Amniotic epithelial cell (primary cell): ENCODE results near the gene RCOR1.
A peak's percentile ranks its signal among the peaks of the same experiment; 100 is the strongest.

Experiments used
- DNase-seq: peaks from one replicate; pipeline ENCODE4 v3.0.0-alpha.2; 2010; ENCODE audit warnings: low read depth

The RCOR1 gene

DNA sequence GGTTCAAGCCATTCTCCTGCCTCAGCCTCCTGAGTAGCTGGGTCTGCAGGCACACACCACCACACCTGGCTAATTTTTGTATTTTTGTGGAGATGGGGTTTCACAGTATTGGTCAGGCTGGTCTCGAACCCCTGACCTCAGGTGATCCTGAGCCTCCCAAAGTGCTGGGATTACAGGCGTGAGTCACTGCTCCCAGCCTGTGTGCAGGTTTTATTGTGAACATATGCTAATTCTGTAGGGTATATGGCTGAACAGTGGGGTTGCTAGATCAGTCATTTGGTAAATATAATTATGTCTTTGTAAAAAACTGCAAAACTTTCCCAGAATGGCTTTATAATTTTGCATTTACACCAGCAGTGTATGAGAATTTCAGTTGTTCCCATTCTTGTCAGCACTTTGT, 85.9 kb downstream of the RCOR1 start:
- DNase-seq: no peak

DNA sequence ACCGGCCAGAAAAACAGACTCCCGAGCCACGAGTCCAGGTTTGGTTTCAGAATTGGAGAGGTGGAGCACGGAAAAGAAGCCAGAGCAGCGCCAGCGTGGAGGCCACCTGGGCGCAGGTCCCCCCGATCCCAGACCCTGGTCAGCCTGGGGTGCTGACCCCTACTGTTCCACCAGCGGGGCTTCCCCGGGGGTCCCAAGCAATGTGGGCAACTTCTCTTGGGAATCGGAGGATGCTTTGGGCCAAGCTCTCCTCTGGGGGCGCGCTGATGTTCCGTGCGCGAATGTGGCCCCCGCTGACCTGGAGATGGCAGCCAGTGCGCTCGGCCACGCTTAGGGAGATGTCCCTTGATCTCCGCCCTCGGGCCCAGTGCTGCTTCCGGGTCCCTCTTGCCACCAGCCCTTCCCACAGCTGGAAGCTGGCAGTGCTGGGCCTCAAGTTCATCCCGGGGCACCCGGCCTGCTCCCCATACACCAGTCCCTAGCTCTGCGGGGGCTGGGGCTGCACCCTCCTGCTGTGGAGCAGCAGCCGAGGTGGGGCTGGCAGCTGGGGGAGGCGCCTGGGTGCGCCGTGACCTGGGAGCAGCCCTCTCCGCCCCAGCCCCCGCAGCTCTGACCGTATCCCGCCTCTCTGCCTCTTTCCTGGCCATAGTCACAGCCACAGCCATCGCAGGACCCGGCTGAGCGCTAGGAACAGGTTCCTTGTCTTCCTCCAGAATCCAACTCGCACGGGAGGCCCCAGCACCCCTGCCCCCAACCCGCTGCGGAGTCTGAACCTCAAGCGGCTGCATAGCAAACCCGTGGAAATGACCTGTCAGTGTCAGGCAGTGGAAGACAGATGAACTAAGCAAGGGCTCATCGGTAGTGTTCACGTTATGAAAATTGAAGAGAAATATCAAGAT, 91.2 kb downstream of the RCOR1 start:
- peak; percentile 19 for DNase-seq

DNA sequence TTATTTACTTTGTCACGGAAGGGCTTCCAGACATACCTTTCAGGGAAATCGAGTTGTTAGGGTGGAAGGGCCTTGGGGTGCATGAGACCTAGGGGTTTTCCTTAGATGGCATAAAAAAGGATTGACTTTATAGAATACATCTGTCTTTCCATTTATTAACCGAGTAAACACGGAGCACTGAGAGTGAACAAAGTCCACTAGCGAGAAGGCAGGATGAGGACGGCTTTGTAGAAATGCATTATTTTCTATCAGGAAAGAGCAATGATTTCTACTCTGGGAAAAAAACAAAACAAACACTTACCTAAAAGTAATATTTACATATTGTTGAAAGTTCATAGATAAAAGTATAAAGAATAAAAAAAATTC, 91.8 kb downstream of the RCOR1 start:
- DNase-seq: no peak

DNA sequence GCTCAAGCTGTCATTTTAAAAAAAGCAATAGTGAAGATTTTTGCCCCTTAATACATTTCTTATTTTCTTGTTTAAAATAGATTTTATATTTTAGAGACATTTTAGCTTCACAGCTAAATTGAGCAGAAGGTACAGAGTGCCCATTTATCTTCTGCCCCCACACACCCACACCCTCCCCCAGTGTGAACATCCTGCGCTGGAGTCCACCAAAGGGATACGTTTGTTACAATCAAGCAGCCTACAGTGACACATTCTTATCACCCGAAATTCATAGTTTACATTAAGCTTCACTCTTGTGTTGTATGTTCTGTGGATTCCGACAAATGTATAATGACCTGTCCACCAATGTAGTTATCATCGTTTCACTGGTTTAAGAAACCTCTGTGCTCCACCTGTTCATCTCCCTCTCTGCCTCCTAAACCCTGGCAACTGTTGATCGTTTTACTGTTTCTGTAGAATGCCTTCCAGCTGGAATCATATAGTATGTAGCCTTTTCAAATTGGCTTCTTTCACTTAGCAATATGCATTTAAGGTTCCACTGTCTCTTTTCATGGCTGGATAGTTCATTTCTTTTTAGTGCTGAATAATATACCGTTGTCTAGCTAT, 93.8 kb downstream of the RCOR1 start:
- no peak for DNase-seq

DNA sequence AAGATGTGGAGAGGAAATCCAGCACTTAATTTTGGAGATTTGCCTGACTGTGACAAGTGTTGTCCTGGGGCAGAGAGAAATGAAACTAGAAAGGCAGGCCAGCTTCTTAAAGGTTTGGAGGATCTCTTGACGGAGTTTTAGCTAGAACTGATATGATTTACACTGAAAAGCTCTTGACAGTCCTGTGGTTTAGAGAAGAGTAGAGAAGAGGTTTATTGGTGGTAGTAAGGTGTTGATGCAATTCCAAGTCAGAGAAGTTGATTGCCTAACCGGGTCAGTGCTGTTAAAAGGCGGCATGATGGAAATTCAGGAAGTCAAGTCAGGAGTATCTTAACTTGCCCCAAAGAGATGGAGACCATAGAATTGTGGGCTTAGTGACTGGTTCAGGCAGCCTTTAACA, 95.8 kb downstream of the RCOR1 start:
- DNase-seq: peak; percentile 75

DNA sequence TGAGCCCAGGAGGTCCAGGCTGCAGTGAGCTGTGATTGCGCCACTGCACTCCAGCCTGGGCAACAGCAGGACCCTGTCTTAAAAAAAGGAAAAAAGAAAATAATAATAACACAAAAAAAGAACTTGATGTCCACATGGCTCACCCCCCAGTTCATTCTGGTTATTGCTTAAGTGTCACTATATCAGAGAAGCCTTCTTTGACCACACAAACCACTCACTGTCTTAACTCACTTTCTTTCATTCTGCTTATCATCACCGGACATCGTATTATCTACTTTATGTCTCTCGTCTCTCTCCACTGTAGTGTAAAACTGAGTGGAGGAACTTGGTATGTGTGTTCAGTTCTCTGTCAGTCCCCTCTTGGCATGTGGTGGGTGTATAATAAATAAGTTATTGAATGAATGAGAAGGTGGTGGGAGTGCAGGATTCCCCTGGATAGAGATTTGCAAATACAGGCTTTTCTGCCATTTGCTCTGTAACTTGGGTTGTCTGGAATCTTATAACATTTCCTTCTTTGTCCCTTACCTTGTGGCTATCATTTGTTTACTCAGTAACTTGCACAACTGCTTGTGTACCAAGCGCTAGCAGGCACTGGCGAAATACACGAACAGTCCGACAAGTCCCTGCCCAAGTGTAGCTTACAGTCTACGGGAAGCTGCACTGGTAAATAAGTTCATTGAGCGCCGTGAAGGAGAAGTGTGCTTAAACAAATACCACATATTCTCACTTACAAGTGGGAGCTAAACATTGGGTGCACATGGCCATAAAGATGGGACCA, 98.2 kb downstream of the RCOR1 start:
- DNase-seq: peak; percentile 74

DNA sequence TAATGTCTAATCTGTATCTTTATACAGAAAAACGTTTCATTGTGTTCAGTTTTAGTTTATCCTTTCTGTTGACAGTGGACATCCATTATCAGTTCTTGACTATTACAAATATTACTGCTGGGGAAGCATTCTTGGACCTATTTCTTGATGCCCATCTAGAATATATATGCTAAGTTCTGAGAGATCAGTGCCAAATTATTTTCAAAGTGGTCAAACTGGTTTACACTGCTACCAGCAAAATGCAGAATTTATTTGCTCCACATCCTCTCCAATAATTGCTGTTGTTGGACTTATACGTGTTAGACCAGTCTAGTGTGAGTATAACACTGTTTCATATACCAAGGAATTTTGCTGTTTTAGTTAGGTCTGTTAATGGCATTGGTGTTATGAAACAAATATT, 99.3 kb downstream of the RCOR1 start:
- no peak for DNase-seq

DNA sequence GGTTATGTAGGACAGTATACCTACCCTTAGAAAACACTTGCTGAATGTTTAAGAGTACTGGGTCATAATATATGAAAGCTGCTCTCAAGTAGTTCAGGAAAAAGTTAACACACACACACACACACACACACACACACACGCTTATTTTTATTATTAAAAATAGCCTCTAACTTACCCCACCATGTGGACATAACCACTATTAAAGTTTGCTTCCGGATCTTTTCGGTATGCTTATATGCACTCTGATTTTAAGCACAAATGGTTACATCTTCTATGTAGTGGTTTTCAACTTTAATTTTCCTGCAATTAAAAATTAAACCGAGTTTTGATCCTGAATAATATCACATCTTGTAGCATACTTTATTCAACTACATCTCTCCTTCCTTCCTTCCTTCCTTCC, 99.9 kb downstream of the RCOR1 start:
- DNase-seq: no peak

DNA sequence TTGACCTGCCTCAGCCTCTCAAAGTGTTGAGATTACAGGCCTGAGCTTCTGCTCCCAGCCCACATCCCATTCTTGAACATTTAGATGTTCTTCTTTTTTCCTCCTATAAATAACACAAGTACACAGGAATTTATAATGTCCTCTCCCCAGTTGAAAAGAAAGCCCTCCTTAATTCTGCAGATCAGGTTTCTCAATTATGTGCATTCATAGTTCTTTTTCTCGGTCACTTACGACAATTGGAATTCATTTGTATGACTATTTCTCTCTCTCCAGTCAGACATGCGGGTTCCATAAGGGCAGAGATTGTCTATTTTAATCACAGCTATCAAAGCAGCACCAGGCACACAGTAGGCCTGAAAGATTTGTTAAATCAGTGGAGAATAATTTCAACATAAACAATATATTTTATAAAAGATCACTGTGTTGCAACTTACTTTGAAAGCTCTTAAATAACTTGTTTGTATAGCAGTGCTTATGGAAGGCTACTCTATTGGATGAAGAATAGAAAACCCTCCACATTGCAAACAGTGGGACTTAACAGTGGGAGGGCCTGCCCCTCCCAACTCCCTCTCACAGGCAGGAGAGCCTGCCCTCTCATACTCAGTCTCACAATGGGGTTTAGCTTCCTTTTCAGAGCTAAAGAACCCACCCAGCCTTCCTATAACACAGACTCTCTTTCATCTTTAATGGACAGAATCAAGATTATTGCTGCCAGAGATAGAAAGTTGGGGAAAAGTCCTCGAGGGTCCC, 100.7 kb downstream of the RCOR1 start:
- no peak for DNase-seq

DNA sequence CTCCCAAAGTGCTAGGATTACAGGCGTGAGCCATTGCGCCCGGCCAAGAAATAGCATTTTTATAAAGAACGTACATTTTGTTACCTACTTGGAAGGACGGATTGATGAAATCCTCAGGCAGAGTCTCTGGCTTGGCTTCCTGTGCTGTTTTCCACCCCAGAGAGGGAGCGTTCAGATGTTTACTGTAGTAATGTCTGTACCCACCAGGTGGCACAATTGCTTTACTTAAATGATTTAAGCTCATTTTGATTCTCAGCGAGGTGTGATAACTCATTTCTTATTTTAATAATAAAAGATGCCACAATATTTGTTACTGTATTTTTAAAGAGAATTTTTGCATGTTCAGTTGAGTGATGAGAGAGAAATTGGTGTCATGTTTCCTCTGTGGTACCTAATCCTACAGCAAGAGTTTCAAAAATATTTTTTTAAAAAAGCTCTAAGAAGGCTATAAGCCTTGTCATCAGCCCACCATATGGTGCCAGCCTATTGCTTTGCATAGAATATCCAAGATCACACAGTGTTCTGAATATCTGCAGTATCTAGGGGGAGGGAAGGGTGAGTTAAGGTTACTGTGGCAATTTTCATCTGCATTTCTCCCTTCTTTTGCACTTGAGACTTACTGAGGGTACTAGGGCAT, 102.2 kb downstream of the RCOR1 start:
- peak; percentile 69 for DNase-seq

DNA sequence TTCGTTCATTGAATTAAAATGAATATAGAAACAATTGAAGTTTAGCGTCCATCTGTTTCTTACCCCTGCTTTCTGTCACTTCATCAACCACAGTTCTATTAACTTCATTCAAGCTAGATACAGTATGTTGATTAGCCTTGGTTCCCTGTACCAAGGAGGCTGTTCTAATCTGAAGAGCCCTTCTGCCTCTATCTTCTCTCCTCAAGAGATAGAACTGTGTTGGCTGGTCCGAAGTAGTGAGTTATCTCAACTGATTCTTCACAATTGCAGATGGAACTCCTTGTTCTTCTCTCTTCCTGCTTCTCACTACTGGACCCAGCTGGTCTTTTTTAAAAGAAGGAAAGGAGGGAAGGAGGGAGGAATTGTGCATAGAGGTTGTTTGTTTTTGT, 102.7 kb downstream of the RCOR1 start:
- no peak for DNase-seq

DNA sequence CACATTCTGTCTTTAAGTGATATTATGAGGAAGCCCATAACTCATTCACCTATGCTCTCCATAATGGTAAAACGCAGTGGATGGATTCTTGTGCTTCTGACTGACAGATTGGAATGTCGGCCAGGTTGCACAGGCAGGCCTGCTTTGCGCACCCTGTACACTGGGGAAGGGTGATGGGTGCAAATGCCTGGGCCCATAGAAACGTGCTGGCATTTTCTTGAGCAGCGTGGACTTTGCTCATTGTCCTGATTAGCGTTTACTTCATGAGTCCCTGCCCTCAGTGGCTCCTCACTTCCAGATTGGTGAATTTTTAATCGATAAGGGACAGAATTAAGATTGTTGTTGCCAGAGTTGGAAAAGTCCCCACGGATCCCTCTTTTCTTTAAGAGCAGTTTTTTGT, 103.9 kb downstream of the RCOR1 start:
- no peak for DNase-seq

DNA sequence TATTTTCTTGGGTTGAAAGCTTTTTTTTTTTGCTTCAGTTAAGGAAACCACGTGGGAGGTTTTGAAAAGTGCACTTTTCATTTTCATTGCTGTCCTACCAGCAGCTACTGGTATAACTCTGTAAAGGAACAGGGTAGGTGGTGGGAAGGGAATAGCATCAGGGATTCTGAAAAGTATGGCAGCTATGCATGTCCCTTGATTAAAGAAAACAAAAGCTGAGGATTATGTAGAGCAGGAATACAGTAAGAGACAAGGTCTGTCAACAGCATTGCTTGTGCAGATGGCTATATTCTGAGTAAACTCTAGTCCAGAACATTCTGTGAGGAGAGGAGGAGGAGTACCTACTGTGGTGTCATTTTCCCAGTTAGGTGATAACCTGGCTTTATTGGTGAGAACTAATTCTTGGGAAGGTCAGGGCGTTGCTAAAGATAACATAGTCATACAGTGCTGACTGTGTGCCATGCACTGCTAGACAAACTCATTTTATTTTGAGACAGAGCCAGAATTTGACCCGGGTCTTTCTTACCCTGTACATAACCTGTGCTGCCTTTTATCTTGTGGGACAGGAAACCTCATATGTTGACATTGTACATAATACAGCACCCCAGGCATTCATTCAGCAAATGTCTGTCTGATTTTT, 104.5 kb downstream of the RCOR1 start:
- DNase-seq: peak; percentile 19

DNA sequence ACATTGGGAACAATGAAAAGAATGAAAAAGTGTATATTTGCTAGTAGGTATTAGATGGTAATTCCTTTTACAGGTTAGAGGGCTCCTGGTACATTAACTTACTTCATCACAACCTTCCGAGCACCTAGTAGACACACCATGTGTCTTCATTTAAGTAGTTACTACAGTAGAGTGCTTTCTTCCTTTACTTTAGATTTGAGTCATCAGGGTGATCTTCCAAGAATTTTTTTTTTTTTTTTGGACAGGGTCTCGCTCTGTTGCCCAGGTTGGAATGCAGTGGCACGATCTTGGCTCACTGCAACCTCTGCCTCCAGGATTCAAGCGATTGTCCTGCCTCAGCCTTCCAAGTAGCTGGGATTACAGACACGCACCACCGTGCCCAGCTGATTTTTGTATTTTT, 105.1 kb downstream of the RCOR1 start:
- no peak for DNase-seq

DNA sequence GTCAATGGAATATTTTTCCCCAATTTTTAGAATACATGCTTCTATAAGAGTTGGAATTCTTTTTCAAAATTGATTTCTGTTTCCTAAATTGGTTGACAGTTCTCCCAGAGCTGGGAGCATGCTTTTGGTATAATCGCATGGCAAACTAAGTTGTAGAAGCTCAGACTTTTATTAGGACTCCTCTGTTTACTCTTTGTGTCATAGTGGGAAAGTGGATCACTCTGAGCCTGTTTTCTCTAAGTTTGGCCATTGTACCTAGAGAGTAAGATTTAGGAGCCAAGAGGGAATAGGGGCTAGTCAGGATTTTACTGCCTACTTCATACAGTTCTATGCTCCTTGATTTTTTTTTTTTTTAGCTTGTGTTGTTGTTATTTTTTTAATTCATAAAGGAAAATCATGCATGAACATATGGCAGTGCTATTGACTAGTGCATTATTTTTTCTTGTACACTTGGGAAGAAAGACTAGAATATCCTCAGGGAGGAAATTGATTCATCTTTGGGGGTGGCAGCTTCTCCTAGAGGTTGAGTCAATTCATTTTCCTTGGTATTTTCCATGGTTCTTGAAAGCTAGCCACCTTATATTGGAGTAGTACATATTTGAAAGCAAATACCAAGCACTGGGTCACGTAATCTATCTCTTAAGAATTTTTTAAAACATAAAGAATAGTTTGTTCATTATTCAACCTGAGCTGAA, 107.1 kb downstream of the RCOR1 start:
- DNase-seq: no peak

DNA sequence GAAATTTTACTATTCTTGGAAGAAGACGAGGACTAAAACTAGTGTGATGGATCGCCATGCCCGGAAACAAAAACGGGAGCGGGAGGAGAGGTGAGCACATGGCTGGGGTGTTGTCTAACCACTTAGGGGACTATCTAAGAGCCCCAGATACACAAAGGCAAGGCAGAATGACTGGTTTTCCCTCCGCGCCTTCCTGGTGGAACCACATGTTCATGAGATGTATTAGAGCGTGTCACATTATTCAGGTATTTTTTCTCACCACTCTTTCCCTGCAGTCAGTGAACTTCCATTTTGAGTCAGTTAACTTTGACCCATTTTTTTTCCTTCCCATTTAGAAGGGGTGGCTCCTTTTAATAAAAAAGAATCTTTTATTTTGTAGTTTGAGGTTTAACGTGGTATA, 116.0 kb downstream of the RCOR1 start:
- DNase-seq: no peak

DNA sequence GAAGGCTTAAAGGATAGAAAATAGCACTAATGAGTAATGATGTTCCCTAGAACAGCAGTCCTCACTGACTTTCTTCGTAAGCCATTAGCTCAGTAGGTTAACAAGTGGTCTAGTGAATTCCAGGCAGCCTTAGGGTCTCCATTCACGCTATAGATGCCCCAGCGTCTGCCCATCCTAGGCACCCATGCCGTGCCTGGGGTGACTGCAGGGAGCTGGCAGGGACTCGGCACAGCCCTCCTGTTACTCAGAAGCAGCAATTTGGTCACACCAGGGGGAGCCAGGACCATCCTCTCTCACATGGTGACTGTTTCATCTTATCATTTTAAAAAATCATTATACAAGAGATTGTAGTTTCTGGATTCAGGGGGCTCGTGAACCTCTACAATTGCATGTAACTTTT, 118.8 kb downstream of the RCOR1 start:
- no peak for DNase-seq

DNA sequence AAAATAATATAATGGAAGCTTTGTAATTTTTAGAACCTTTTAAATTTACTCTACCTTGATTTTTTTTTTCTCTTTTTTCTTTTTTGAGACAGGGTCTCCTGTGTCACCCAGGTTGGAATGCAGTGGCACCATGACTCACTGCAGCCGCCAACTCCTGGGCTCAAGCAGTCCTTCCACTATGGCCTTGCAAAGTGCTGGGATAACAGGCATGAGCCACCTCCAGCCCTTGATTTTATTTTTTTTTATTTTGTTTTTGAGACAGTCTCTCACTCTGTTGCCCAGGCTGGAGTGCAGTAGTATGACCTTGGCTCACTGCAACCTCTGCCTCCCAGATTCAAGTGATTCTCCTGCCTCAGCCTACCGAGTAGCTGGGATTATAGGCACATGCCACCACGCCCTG, 119.5 kb downstream of the RCOR1 start:
- no peak for DNase-seq

DNA sequence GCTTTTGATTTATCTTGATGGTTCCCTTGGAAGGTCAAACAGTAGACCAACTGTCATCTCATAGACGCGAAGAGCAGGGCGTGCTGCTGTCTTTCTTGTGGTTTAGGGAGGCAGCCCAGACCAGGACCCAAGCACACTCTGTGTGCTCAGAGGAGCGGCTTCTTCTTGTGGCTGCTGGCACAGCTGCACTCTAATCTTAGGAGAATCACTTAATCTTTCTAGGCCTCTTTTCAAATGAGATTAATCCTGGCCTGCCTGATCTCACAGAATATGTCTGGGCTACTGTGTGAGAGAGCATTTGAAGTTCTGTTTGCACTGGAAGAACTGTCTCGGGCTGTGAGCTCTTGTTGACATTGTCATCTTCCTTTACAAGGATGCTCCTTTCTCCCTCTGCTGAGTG, 124.8 kb downstream of the RCOR1 start:
- DNase-seq: peak; percentile 93

DNA sequence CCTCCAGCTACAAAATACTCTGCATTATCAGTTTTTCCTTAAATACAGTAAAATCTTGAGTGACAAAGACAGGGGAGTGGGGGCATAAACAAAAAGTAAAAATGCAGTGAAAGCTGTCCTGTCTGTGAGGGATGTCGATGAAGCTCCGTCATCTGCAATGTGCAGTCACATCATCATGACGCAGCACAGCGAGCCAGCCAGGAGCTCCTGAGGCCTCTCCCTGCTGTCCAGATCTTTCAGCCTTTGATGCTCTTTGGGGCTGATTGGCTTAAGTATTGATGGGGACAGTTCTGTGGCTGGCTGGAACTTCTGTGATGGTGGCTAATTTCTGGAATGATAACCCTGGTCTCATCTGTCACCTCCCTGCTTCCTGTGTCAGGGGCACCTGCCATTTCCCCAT, 130.2 kb downstream of the RCOR1 start:
- DNase-seq: no peak

DNA sequence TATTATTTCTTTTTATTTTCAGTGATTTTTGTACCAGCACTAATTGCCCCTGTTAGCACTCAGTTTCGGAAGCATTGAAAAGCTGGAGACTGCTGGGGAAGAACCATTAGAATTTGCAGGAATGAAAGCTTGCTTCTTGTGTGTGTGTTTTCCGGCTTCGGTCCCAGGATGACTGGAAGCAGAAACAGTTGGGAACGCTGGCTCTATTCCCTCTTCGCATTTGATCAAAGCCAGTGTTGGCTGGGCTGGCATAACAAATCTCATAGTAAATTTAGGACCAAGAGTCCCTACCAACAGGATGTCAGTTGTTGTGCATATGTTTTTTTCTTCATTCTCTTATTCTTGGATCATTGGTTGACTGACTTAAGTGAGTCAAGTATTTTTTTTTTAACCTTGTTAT, 131.2 kb downstream of the RCOR1 start:
- no peak for DNase-seq
